AG09319 (cell line): ENCODE measurements around the gene NGFR.

ENCODE experiments used
- DNase-seq: peaks from one replicate; pipeline ENCODE4 v3.0.0-alpha.2; 2010; ENCODE audit warnings: low read depth; ENCODE audit errors: extremely low read depth
- CTCF ChIP-seq: IDR thresholded peaks from 2 replicates; pipeline ENCODE4 v1.5.1; 2011; ENCODE audit warnings: low read depth, mild to moderate bottlenecking, inconsistent platforms, low read length, moderate library complexity

Gene NGFR

GRCh38 chr17:49523196-49523595, 28.1 kb downstream of the NGFR start:
- no peak for TF ChIP-seq CTCF
- DNase-seq: no peak

- TF ChIP-seq CTCF: no peak
- no peak for DNase-seq
These were observed 28.8 kb downstream of the NGFR start for GRCh38 chr17:49523706-49524472.

- DNase-seq: no peak
- TF ChIP-seq CTCF: no peak
These were observed 29.6 kb downstream of the NGFR start for GRCh38 chr17:49524473-49525359.

- no peak for TF ChIP-seq CTCF
- DNase-seq: no peak
These were observed 31.0 kb downstream of the NGFR start for GRCh38 chr17:49525831-49526741.

GRCh38 chr17:49527927-49528651, 33.0 kb downstream of the NGFR start:
- no peak for DNase-seq
- TF ChIP-seq CTCF: no peak

GRCh38 chr17:49528966-49529365, 33.9 kb downstream of the NGFR start:
- no peak for TF ChIP-seq CTCF

More at GRCh38 chr17:49528966-49529365, 33.9 kb downstream of the NGFR start:
- DNase-seq: no peak
